ENCODE data around the gene MTHFD1L.

The MTHFD1L gene

DNA sequence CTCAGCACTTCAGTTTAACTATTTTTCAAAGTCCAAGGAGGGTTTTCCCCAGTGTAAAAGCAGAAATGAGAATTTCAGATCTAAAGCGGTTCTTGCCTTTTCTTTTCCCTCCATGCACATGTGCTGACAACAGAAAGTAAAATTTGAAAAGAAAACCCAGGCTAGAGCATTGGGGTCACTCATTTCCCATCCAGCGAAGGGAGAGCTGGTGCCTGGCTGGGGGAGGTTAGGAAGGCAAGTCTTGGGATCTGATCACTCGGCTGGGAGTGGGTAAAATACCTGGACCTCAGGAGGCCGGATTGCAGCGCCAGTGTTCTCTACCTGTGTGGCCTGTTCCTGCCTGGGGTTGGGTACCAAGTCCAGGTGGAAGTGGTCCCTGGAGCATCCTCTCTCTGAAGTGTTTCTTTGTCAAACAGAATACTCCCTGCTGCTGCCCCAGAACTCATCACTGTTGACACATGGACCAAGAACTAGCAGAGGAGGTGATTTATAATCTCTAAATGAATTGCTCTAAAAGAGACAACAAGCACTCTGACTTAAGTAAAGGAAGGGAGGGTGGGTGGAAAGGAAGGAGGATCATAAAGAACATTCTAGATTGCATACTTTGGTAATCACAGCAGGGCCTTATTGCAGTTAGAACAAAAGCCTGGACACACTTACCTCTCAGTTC, 136.0 kb downstream of the MTHFD1L start:
- TF ChIP-seq, protein P1, sequence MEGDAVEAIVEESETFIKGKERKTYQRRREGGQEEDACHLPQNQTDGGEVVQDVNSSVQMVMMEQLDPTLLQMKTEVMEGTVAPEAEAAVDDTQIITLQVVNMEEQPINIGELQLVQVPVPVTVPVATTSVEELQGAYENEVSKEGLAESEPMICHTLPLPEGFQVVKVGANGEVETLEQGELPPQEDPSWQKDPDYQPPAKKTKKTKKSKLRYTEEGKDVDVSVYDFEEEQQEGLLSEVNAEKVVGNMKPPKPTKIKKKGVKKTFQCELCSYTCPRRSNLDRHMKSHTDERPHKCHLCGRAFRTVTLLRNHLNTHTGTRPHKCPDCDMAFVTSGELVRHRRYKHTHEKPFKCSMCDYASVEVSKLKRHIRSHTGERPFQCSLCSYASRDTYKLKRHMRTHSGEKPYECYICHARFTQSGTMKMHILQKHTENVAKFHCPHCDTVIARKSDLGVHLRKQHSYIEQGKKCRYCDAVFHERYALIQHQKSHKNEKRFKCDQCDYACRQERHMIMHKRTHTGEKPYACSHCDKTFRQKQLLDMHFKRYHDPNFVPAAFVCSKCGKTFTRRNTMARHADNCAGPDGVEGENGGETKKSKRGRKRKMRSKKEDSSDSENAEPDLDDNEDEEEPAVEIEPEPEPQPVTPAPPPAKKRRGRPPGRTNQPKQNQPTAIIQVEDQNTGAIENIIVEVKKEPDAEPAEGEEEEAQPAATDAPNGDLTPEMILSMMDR (conservative IDR thresholded peaks at IDR 0.05), result no peak
- peak overlapping the region; percentile 92 for H3K27ac ChIP-seq

DNA sequence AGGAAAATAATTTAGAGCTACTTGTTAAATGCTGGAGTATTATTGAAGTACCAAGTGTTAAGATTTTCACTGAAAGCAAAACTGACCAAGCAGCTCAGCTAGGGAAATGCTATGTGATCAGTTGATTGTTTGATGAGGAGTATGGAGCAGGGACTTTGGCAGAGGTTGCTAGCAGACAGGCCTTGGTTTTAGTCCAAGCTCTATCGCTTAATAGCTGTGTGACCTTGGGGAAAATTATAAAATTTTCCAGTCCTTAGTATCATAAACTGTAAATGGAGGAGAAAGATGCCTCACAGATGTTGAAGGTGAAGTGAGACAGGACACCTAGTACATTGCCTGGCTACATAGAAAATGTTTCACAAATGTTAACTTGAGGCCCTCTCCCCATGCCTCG, 136.6 kb downstream of the MTHFD1L start:
- H3K27ac ChIP-seq, result peak overlapping the region; percentile 92
- TF ChIP-seq, protein P1 (conservative IDR thresholded peaks at IDR 0.05), result no peak

DNA sequence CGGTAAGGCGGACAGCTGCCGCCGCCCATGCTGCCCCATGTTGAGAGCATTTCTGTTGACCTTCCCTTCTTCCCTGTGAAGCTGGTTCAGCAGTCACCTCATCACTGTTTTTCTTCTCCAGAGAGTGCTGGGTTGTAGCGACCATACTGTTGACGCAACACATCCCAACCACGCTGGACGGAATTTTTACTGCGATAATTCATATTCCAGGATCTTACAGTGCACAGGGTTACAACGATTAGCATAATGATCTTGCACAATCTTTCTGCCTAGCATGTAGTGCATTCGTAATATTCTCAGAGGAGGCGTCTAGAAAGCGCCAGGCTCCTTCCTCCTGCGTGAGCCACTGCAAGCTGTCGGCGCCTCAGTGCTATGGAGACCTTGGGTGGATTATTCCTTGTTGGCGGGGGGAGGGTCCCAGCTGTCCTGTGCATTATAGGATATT, 137.0 kb downstream of the MTHFD1L start:
- TF ChIP-seq, protein P1 (conservative IDR thresholded peaks at IDR 0.05), result no peak

DNA sequence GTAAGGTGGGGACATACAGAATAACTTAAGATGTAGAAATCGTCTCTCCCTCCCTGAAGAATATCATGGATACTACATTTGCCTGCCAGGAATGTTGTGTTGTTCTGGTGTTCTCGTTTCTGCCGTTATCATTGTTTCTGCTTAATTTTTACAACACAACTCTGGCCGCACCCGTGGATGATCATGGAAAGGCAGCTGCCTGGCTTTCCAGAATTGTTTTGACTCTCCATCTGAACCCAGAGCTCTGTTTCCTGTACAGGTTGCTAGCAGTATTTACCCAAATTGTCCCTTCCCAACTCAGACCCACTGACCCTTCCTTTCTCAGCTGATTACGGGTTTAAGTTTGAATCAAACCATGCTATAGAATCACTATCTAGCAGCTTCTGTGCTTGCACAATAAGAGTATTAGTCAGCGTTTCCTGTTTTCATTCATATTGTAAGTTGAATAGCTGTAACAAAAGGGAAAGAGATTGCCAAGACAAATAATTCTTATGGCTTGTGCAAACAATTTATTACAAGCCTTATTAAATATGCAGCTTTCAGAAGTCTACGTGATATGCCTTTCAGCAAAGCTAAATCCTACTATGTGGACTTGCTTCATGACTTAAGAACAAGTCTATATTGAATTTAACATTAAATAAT, 139.0 kb downstream of the MTHFD1L start:
- TF ChIP-seq, protein P1 (conservative IDR thresholded peaks at IDR 0.05), result no peak
- H3K27ac ChIP-seq, result peak overlapping the region; percentile 92

More for the DNA sequence above, 137.0 kb downstream of the MTHFD1L start:
- peak overlapping the region; percentile 92 for H3K27ac ChIP-seq

DNA sequence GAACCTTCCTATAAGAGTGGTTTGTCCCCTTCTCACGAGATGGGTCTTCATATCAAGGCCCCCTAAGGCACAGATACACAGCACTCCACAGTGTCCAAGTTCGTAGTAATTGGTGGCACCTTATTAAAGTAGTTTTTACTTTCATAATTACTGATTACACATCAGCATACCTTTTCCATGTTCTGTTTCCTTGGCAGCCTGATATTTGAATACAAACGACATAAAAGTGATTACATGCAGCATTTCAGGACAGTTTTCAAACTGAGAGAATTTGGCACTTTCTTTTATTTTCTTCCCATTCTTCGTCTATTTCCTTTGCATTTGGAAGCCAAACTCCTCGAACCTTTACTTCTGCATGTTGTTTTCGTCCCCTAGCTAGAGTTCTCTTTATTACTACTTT, 139.7 kb downstream of the MTHFD1L start:
- TF ChIP-seq, protein P1 (conservative IDR thresholded peaks at IDR 0.05), result no peak
- H3K27ac ChIP-seq, result peak overlapping the region; percentile 92

DNA sequence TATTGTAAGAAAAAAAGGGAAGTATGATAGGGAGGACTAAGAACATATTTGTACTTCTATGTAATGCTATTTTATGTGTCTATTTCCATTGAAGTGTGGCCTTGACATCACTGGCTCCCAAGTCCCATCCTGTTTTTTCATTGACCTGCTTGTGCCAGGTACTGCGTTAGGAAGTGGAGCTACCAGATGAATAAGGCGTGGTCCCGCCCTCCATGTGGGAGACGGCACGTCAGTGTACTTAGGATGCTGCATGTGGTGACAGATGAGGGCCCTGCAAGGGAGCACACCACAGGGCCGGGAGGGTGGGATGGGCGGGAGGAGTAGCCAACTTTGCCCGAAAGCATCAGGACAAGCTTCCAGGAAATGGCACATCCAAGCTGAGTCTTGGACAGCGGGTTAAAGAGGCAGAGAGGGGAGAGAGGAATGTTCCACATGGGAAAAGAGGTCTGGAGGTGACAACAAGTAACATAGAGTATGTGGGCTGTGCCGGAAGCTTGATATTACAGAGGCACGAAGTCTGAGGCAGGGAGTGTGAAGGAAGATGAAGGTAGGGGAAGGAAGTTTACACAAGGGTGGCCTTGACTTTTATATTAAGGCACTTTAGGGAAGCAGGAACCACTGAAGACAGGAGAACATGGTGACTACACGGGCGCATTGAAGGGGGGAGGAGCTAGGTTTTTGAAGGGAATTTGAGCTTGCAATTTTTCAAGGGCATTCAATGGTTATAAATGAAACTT, 140.6 kb downstream of the MTHFD1L start:
- TF ChIP-seq, protein P1 (conservative IDR thresholded peaks at IDR 0.05), result no peak
- 0 out of 2 replicates have a peak overlapping the region, but pooled peaks have one; percentile 92 for H3K27ac ChIP-seq

DNA sequence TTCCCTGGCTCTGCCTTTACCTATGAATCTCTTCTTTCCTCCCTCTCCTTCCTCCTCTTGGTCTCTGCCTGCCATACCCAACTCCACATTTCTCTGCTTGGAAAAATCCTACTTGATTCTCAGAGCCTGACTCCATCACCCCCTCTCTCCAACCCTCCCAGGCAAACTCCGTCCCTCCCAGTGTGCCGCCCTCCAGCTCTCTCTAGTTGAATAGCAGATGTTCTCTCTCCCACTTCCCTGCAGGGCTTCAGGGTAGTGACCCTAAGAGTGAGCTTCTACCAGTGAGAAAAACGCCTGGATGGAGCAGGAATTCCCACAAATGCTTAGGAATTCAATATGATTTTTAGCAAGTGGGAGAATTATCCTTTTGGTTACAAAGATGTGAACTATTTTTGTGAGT, 141.6 kb downstream of the MTHFD1L start:
- TF ChIP-seq, protein P1 (conservative IDR thresholded peaks at IDR 0.05), result no peak
- H3K27ac ChIP-seq, result no peak overlapping the region
